ENCODE measurements around the gene TMEM54. TPM values are rescaled to one million over a fixed set of nuclear protein-coding genes. Genes with fewer than 3 reads are reported as not detected.

The TMEM54 gene
- total and polyA plus RNA-seq, 4 donors, result 0.92 to 10.9 (median 2.6) TPM

GRCh38 chr1:32904797-32905196 lies 3.6 kb upstream of the TMEM54 start:
- peak in 1 of 2 donors; percentile 1 for TF ChIP-seq HNF4A (conservative IDR thresholded peaks at IDR 0.05)
- no peak for TF ChIP-seq NR2F2 (IDR thresholded peaks at IDR 0.05)
- Histone ChIP-seq H3K4me3 (ENCODE audit: low read depth in 1 of 3, low read length in 3 of 3) (no peak overlapping the region), H3K36me3 (ENCODE audit: control insufficient read depth in 4 of 4, insufficient read depth in 3 of 4, low read depth in 1 of 4, low read length in 3 of 4) (no peaks in the 10 kb centered on the region), H3K27me3 (ENCODE audit: control insufficient read depth in 4 of 4, insufficient read depth in 4 of 4, low read length in 3 of 4) (no peaks in the 10 kb centered on the region), H3K4me1 (ENCODE audit: control insufficient read depth in 4 of 4, insufficient read depth in 4 of 4, low read length in 3 of 4) (peaks cover 4 to 16% (median 11%) of the 10 kb centered on the region in 4 donors), H3K9ac (ENCODE audit: low read depth in 1 of 2, low read length in 2 of 2) (no peak overlapping the region), H3K27ac (ENCODE audit: low read depth in 1 of 2, low read length in 2 of 2) (no peak overlapping the region), H3K9me3 (ENCODE audit: control insufficient read depth in 4 of 4, low read length in 3 of 4) (no peaks in the 10 kb centered on the region)
- DNase-seq (ENCODE audit: low spot score), result no peak
- 44% methylated on average over 2 of the region's 2 CpGs for WGBS

DNA sequence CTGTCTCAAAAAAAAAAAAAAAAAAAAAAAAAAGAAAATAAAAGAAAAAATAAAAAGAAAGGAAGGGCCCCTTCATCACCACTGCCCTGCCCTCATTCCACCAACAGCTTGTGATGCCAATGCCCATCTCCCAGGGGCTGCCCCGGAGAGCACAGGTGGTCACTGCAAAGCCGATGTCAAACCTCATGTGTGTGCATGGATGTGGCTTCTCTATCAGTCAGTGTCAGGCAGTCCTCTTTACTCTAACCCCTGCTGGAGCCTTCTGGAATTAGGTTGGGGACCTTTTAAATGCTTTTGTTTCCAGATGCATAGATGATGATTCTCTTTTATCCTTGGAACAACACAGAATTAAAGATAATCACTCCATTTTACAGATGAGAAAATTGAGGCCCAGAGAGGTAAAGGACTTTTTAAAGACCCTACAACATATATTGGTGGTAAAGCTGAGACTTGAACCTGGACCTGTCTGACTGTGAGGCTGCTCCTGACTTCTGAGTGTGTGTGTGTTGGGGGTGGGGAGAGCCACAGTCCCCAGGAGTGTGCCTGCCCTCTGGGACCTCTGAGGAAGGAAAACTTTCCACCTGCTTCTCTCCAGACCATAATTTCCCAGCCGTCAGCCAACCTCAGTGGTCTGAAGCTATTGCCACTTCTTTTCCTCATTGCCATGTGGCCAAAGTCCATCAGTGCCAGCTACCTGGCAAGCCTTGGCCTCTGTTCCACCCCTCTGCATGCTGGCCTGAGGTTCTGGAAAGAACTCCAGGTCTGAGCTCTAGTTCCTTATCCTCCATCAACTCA lies 3.0 kb upstream of the TMEM54 start:
- DNase-seq (ENCODE audit: low spot score), result no peak
- peaks cover 4 to 16% (median 11%) of the 10 kb centered on the region in 4 donors for H3K4me1 ChIP-seq (ENCODE audit: control insufficient read depth in 4 of 4, insufficient read depth in 4 of 4, low read length in 3 of 4)
- no peak overlapping the region for H3K9ac ChIP-seq (ENCODE audit: low read depth in 1 of 2, low read length in 2 of 2)
- H3K27ac ChIP-seq (ENCODE audit: low read depth in 1 of 2, low read length in 2 of 2), result no peak overlapping the region
- 63% methylated on average over 3 of the region's 3 CpGs for WGBS
- no peaks in the 10 kb centered on the region for H3K9me3 ChIP-seq (ENCODE audit: control insufficient read depth in 4 of 4, low read length in 3 of 4)
- H3K4me3 ChIP-seq (ENCODE audit: low read depth in 1 of 3, low read length in 3 of 3), result no peak overlapping the region
- no peaks in the 10 kb centered on the region for H3K27me3 ChIP-seq (ENCODE audit: control insufficient read depth in 4 of 4, insufficient read depth in 4 of 4, low read length in 3 of 4)
- TF ChIP-seq, protein P1, sequence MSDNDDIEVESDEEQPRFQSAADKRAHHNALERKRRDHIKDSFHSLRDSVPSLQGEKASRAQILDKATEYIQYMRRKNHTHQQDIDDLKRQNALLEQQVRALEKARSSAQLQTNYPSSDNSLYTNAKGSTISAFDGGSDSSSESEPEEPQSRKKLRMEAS (IDR thresholded peaks at IDR 0.05), result no peak
- TF ChIP-seq HNF4A (conservative IDR thresholded peaks at IDR 0.05) (peak; percentile 58 to 64), SP1 (IDR thresholded peaks at IDR 0.05) (peak; percentile 17), RXRA (IDR thresholded peaks at IDR 0.05) (peak in 1 of 2 donors; percentile 11), NR2F2 (IDR thresholded peaks at IDR 0.05) (no peak), RAD21 (IDR thresholded peaks at IDR 0.05) (no peak), ATF3 (IDR thresholded peaks at IDR 0.05) (no peak), EGR1 (IDR thresholded peaks at IDR 0.05; ENCODE audit: low read depth in 2 of 2) (no peak), JUND (IDR thresholded peaks at IDR 0.05) (no peak), CTCF (IDR thresholded peaks at IDR 0.05; ENCODE audit: low read depth, low read length, missing input control) (no peak)
- no peaks in the 10 kb centered on the region for H3K36me3 ChIP-seq (ENCODE audit: control insufficient read depth in 4 of 4, insufficient read depth in 3 of 4, low read depth in 1 of 4, low read length in 3 of 4)

- H3K4me3 ChIP-seq (ENCODE audit: low read depth in 1 of 3, low read length in 3 of 3), result no peak overlapping the region
- no peaks in the 10 kb centered on the region for H3K36me3 ChIP-seq (ENCODE audit: control insufficient read depth in 4 of 4, insufficient read depth in 3 of 4, low read depth in 1 of 4, low read length in 3 of 4)
- TF ChIP-seq CTCF (IDR thresholded peaks at IDR 0.05; ENCODE audit: low read depth, low read length, missing input control) (no peak), RAD21 (IDR thresholded peaks at IDR 0.05) (no peak)
- WGBS, result 81% methylated on average over 6 of the region's 6 CpGs
- no peak for DNase-seq (ENCODE audit: low spot score)
- H3K27me3 ChIP-seq (ENCODE audit: control insufficient read depth in 4 of 4, insufficient read depth in 4 of 4, low read length in 3 of 4), result no peaks in the 10 kb centered on the region
- no peak overlapping the region for H3K9ac ChIP-seq (ENCODE audit: low read depth in 1 of 2, low read length in 2 of 2)
- H3K27ac ChIP-seq (ENCODE audit: low read depth in 1 of 2, low read length in 2 of 2), result no peak overlapping the region
- H3K9me3 ChIP-seq (ENCODE audit: control insufficient read depth in 4 of 4, low read length in 3 of 4), result no peaks in the 10 kb centered on the region
- peaks cover 4 to 16% (median 11%) of the 10 kb centered on the region in 4 donors for H3K4me1 ChIP-seq (ENCODE audit: control insufficient read depth in 4 of 4, insufficient read depth in 4 of 4, low read length in 3 of 4)
Observed at GRCh38 chr1:32902535-32902920, 1.3 kb upstream of the TMEM54 start.
